Dedifferentiated amniotic fluid mesenchymal stem cell (primary cell): ENCODE results near the gene ADCY1.

ENCODE experiments used
- DNase-seq: peaks from one replicate; pipeline ENCODE4 v3.0.0-alpha.2; 2016; ENCODE audit errors: extremely low spot score

Gene ADCY1

DNA sequence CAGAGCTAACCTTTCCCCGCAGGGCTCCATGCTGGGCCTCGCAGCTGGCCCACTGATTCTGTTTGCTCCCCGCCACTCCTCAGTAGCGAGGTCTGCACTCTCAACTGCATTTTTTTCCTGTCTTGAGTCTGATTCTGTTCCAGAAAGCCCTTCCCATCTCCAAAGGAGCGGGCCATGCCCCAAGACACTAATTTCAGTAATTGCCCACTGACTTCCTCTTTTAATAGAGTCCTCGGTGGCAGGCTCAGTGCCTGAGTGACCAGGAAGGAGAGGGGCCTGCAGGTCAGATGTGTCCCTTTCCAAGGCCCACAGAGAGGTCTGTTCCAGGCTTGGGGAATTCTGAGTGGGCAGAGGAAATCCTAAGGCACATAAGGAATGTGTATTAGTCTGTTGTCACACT is 77.4 kb downstream of the ADCY1 start:
- no peak for DNase-seq

DNA sequence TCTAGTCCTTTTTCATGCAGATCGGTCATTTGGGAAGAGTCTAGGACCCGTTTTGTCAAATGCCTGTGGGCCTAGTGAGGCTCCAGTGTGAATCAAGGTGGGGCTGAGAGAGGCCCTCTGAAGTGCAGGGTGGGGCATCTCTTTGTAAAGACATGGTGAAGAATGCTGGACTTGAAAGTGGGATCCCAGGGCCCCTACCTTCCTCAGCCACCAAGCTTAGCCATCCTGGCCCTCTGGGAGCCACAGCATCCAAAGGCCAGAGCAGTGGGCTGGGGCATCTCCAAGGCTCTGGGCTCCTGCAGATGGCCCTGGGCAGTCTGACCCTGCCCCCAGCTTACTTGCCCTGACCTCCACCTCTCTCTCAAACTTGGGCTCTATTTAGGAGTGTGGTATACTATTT is 78.5 kb downstream of the ADCY1 start:
- no peak for DNase-seq

DNA sequence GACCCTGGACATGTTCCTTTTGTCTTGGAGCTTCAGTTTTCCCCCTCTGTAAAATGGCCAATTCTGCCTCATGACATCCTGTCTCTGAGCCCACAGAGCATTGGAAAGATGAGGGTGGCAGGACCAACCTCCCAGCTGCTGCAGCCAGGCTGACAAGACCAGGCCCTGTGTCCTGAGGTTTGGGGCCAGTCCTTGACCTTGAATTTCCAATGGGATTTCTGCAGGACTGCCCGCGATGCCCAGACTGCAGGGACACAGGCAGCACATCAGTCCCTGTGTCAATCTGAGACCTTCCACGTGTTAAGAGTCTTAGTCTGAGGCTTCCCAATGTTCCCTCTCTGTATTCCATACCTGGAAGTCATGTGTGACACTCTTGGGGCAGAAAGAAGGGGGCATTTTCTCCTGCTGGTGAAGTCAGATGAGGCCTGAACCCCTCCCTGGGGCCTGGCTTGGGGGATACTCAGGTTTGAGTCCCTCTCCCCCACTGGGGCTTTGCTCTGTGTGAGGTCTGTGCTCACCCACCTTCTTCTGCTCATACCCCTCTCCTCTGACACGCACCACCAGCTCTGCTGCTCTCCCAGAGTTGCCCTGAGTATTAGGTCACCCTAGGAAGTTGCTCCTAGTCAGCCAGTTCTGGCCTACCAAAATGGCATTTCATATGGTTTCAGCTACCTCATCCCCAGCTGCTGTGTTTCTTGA is 79.2 kb downstream of the ADCY1 start:
- DNase-seq: no peak

DNA sequence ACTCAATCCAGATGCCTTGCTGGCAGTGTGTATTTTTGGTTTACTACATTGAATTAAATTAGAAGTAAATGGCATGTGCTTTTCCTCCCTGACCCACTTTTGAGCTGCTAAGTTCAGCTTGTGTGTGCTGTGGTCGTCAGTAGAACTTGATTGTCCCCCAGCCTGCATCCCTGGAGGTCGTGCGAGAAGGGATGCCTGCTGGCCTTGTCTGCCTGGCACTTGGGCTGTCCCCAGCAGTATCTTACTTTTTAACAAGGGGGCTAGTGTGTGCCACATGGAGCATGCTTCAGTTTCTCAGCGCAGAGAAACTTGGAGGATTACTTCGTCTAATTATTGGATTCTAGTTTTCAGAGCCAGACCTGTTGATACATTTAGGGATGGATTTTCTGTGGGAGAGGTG is 80.2 kb downstream of the ADCY1 start:
- DNase-seq: no peak

DNA sequence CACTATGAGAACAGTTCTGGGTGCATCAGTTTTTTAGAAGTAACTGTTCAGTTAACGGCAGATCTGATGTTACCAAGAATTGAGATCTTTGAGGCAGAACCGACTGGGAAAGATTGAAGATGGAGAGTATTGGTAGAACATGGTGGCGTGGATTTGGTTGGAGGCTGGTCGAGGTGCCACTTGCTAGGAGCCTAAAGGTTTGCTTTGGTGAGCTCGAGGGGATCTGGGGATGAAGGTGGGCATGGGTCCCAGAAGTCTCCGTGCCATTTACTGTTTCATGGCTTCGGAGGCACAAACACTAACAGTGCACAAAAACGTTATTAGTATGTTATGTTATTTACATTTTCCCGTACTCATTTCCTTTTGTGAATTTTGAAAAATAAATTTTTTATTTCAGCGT is 81.4 kb downstream of the ADCY1 start:
- no peak for DNase-seq

DNA sequence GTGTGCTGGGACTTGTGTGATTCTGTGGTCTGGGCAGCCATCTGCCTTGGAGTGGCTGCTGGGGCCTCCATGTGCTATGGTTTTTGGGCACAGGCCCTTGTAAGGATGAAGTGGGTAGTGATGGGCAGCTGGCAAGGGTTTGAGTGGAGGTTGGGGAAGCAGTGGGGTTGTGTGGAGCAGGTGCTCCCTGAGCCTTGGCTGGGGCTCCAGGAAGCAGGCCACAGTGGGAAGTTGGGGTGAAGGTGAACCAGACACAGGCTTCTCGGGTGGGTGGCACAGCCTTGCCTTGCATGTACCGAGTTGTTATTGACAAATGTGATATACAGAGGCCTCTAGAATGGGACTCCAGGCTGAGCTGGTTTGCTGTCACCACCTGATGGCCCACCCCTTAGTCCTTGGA is 82.3 kb downstream of the ADCY1 start:
- DNase-seq: no peak

DNA sequence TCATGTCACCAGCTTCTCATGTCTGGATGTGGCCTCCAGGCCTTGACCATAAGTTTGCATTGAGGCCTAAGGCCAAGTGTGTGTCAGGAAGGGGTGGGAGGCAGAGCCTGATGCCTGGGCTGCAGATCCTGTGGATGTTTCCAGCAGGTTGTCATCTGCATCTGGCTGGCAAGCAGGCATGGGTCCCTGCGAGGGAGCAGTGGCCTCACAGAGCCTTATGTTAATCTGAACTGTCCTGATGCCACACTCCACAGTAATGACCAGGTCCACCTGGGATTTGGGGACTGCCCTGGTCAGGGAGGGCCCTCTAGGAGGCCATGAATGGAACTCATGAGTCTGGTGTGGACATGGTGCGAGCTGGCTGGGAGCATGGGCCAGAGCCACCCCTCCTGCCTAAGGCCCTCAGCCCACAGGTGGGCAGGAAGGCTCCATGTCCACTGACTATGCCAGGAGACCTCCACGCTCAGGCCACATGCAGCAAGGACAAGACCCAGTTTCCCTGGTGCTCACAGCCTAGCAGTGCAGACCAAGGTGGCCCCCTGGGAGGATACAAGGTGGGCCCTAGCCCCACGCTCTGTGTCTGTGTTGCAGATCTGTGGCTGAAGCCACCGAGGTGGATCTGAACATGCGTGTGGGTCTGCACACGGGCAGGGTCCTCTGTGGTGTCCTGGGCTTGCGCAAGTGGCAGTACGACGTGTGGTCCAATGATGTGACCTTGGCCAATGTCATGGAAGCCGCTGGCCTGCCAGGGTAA is 83.1 kb downstream of the ADCY1 start:
- DNase-seq: no peak

DNA sequence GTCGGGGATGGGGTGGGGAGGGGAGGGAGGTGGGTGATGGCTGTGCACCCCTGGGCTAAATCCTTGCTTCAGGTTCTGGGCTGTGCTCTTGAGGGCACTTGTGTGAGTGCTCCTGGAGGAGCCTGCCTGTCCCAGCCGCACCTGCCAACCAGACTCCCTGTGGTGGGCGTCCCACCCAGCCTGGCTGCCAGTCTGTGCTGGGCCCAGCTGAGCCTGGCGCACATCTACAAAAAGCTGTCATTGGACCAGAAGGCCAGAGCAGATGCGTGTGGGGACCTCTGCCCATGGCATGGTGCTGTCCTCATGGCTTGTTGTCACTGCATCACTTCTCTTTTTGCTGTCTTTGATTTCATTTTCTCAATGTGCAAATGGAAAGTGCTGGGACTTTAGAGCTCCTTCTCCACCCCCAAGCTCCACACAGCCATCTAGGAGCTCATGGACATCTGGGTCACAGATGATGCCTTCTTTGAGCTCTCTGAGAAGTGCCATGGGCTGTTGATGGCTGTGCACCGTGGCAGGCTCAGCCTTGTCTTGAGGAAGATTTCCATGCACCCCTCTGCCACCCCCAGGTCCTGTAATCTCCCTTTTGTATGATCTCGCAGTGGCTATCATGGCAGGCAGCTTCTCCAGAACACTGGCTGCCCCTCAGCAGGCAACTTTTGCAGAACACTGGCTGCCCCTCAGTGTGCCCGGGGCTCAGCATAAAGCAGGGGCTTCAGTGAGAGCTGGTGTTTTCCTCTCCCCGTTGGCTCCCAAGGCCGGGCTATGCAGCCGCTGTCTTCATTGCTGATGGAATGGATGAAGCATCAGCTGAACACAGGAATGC is 83.9 kb downstream of the ADCY1 start:
- no peak for DNase-seq

DNA sequence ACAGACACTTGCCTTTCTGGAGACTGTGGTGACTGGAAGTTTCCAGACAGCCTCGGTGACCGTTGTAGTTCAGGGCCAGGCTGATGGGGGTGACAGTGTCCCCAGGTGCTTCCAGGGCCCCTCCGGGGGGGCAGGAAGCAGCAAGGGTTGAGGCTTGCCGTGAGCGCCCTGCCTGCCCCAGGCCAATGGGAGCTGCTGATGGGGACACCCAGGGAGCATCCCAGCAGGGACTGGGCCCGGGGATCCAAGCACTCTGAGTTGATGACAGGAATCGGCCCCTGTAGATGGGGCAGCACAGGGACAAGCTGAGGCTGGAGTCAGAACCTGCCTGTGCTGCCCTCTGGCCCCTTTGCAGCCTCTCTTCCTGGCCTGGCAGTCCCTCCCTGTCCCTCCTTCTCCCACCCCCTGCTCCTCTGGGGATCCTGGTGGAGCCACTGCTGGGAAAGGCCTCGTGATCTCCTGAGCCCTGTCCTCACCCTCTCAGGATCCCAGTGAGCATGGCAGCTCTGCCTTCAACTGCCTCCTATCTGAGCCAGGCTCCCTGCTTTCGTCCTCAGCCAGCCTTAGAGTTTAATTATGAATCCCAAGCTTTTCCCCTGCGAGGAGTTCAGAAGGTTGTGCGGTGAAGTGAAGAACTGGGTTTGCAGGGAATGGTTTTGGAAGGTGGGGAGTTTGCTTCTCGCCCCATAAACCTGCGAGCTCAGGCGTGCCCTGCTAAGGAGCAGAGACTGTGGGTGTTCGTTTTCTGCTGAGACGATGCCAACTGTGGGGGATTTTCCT is 84.7 kb downstream of the ADCY1 start:
- no peak for DNase-seq

DNA sequence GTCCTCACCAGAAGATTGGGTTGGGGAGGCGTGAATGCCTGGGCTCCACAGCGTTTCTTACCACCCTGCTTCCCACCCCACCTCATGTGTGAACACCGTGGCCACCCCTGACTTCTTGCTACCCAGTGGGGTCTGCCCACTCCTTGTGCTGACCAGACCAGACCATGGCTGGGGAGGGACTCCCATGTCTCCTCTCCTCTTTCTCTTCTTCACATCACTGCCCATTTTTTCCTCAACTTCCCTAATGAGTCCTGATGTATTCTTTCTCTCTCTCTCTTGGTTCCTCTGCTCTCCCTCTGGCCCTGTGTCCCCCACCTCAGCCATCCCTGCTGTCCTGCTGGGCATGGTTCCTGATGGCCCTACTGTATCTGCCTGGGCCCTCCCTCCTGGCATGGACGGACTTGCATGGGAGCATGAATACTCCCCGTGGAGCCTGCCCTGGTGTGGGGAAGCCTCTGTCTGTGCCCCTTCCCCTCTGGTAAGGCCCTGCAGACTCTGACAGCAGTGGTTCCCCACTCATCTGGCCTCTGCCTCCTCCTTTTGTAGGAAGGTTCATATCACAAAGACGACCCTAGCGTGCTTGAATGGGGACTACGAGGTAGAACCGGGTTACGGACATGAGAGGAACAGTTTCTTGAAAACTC is 85.5 kb downstream of the ADCY1 start:
- DNase-seq: no peak

DNA sequence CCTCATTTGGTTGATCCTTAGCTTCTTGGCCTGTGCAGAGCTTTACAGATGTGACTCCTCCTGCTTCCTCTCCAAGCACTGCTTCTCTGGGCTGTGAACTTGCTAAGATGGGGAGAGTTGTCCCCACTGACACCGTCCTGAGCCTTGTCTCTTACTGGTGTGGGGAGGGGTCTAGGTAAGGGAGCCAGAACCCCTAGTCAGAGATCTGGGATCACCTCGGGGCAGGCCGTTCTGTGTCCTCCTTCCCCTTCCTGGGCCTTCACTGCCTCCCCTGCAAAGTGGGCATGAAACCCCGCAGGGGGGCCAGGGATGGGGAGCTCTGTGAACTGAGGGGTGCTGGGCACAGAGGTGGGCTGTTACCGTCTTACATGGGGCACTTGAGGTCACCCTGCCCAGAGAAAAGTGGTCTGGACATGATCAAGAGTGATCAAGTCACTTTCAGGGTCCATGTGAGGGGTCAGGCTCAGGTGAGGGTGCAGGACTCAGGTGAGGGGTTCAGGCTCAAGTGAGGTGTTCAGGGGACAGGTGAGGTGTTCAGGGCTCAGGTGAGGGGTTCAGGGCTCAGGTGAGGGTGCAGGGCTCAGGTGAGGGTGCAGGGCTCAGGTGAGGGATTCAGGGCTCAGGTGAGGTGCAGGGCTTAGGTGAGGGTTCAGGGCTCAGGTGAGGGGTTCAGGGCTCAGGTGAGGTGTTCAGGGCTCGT is 86.2 kb downstream of the ADCY1 start:
- DNase-seq: no peak

DNA sequence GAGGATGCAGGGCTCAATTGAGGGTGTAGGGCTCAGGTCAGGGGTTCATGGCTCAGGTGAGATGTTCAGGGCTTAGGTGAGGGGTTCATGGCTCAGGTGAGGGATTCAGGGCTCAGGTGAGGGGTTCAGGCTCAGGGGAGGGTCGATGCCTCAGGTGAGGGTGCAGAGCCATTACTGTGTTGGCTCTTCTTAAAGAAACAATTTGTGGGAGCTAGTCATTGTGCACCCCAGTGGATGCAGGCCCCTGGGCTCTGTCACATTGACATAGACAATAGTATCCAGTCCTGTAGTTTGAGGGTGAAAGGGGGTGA is 86.7 kb downstream of the ADCY1 start:
- DNase-seq: no peak

DNA sequence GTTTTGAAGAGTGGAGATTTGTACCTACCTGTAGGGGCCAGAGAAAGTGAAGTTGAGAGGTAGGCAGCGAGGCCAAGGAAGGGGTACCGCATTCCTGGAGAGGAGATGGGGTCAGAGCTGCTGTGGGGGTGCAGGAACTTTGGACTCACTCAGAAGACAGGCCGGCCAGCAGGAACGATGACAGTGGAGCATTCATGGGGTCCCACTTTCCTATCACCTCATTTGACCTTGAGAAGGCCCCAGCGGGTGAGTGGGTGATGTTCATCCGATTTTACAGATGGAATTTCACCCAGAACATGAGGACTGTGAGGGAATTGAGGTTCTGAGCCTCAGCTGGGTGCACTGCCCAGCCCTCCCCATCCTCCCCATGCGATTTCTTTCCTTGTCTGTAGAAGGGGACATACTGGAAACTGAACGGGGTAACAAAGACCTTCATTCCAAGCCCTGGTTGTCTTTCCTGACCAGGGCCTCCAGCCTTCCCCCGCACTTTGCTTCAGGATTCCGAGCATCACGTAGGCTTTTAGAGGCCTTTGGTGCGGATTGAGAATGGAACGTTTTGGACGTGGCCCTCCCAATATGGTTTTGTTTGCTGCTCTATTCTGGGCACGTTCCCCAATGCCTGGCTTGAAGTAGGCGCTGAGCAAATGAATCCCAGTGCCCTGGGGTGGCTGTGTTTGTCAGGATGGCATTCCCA is 87.3 kb downstream of the ADCY1 start:
- no peak for DNase-seq

DNA sequence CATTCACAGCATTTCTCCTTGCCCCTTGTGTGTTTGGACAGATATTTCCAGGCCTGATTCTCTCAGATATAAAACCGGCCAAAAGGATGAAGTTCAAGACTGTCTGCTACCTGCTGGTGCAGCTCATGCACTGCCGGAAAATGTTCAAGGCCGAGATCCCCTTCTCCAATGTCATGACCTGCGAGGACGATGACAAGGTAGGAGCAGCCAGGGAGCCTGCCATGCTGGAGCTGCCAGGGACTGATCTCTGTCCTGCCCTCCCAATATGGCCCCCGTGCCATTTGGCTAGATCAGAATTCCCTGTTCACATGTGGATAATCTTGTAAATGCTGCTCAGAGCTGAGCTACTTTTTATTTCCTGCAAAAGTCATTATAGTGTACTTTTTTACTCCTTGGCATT is 87.8 kb downstream of the ADCY1 start:
- DNase-seq: no peak

DNA sequence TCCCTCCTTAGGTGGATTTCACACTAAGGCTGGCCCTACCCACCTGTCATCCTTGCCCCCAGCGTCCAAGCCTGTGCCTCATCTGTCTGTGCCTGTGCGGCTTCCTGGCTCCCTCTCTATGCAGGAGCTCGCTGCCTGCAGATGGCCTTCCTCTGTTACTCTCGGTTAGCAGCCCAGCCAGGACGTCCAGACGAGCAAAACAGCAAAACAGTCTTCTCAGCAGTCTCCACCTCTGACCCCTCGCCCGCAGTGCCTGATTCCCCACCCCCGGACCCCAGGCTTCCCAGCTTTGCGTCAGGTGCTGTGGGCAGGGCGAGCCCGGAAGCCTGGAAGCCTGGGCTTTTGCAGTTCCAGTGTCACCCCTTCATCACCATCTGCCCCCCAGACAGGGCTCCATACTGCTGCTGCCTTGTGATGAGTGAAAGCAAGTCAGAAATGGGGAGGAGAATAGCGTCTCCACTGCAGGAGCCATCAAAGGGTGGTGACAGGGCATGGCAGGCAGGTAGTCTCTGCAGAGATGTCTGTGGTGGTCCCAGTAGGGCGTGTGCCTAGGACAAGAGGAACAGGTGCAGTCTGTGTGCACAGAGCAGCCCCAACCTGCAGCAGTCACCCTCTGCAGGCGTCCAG is 88.5 kb downstream of the ADCY1 start:
- DNase-seq: no peak

DNA sequence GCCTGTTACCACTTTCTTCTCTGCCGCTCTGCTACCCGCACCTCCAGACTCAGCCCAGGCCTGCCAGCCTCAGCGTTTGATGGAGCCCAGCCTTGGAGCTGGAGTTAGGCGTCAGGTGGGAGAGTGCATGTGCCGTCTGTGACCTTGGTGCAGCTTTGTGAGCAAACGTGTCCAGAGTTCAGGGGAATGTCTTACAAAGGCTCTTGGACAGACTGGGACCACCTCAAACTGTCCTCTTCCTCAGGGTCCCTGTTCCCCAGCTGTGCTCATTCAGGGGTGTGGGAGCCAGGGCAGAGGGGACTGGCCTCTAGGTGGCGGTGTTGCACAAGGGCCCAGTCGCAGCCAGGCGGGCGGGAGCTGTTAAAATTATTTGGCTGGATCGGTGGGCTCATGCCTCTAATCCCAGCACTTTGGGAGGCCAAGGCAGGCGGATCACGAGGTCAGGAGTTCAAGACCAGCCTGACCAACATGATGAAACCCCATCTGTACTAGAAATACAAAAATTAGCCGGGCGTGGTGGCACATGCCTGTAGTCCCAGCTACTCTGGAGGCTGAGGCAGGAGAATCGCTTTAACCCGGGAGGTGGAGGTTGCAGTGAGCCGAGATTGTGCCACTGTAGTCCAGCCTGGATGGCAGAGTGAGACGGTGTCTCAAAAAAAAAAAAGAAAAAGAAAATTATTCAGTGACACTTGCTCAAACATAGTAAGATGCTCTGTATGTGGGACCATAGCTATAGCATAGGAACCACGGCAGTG is 89.2 kb downstream of the ADCY1 start:
- DNase-seq: no peak

DNA sequence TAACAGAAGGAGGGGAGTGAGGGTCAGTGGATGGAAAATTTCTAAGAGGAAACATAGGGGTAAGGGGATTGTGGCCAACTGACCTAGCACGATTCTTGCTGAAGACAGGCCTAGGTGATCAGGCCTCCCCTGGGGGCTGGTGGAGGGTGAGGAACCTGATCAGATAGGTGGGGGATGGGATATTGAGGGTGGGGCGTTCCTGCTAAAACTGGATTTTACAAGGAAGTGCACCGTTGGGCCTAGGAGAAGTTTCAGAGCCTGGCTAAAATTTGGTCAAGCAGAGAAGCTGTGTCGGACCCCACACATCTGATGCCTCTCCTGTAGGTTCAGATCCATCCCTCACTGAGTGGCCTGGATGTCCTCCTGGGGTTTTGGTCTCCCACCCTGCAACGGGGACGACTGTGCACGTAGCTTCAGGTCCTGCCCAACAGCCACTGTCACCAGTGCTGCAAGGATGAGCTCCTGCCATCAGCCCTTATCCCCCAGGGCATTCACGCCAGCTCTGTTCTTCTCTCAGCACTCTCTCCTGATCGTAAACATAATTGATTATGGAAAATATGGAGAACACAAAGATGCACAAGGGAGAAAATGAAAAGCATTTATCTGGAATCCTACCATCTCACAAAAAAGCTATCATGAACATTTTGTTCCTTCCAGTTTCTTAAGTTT is 89.9 kb downstream of the ADCY1 start:
- DNase-seq: no peak

DNA sequence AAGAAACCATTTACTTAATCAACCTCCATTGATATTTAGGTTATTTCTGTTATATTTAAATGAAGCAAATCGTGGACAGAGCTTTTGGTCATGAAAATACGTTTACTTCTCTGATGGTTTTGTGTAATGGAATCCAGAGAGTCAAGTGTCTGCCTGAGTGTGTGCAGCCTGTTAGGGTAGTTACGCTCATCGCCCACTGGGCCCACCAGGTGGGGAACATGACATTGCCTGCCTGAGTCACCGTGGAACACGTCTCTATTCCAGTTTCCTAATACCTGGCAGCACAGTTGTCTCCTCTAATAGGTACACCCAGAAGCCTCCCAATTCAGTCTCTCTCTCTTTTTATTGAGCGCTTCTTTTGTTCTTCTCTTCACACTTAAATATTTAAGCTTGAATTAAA is 91.0 kb downstream of the ADCY1 start:
- DNase-seq: no peak

DNA sequence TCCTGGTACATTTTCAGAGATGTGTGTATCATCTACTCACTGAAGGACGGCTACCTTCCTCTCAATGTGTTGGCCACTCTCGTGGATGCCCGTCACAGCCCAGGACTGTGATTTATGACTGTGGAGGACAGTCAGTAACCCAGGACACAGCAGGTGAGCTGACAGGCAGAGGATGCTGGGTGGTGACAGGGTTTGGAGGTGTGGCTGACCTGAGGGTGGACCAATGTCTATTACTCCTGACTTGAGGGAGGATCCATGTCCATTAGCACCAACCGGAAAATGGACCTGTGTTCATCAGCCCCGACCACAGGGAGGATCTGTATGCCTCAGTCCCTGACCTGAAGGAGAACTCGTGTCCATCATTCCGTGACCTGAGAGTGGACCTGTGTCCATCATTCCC is 96.1 kb downstream of the ADCY1 start:
- DNase-seq: no peak
